Stimulated activated CD4-positive, alpha-beta T cell treated with anti-CD3 and anti-CD28 coated beads, Interleukin-2, amount 100 ng/mL, for 48 hours (primary cell): ENCODE data around the gene PKD1L1.

Experiments
- DNase-seq, 2 donors: peaks; one replicate each; pipeline ENCODE4 v3.0.0-alpha.2; 2020

PKD1L1 gene

DNA sequence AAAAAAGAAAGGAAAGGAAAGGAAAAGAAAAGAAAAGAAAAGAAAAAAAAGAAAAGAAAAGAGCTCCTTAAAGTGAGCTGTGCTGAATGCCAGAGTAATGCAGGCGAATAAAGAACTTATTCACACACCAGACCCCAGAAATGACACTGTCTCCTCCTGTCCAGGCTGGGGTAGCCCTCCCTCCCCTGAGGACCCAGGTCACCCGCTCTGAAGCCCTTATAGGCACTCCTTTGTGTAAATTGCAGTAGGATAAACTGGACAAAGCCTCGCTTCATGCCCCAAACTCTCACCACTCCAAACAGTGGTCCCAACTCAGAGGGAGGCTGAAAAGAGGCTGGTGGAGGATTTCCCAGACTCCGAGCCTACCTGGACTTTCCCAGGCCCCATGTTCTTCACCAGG, 46.3 kb downstream of the PKD1L1 start:
- no peak for DNase-seq

DNA sequence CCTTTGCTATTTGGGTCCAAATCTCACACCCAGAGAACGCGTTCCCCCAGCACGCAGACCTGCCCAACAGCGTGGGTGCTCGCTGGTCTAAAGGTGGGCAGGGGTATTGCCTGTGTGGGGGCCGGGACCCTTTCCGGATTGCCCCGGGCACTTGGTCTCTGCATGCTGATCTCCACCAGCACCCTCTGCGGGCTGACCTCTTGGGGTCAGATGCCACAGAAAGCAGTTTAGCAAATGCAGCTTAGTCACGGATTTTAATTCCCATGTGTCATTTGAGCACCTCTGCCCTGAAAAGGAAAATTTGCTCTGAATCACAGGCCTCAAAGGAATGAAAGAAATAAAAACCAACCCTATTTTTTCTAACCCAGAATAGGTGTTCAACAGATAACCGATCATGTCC, 46.7 kb downstream of the PKD1L1 start:
- DNase-seq = no peak

DNA sequence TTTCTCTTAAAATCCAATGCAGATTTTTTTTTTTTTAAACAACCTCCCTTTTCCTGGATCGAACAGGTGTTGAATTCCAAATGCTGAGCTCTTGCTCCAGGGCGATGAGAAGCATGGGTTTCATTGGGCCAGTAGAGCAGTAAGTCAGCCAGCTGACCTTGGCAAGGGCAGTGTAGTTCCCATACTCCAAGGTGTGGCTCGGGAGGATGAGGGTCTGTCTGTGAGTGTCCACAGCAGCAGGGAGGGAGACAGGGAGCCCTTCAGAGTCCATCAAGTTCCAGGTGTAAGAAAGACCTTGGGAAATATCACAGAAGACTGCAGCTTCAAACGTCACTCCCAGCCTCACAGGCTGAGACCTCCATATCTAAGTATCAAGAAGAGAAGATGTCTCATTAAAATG, 50.4 kb downstream of the PKD1L1 start:
- no peak for DNase-seq

DNA sequence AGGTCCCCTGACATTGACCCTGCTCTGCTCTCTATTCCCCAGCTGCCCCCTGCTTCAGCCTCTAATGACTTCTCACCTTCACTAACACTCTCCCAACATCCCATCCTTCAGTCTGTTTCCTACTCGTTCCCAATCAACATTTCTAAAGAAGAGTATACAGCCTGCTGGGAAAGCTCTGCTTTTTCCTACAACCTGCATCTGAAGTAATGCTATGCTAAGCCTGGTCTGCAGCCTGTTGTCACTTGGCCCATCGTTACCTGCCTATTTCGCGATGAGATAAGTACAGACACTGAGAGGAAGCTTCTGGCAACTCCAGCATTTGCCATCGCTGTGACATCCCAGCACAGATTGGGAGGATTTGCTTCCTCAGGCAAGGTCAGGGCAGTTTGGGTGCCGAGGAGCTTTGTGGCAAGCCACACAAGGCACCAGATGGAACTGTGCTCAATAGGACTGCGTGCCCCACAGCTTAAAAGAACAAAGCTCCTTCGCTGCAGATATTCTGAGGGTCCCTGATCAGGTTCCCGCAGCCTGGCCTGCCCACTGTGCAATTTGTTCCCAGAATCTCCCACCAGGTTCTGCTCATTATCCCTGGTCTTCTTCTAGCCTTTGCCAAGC, 51.4 kb downstream of the PKD1L1 start:
- DNase-seq = no peak

DNA sequence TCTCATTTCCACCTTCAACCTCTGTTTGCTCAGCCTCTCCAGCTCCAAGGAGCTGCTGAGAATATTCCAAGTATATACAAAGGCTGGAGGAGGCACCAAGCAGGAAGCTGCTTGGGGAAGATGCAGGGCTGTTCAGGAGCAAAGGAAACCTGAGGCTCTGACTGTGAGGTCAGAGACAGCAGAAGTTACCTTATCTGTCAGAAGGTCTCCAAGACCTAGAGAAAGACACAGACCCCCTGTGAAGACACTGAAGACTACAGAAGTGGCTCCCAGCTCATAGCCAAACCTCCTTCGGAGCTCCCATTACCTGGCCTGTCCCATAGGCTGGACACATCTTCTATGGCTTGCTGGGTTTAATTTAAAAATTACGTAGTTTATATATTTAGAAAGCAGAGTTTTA, 53.2 kb downstream of the PKD1L1 start:
- no peak for DNase-seq

DNA sequence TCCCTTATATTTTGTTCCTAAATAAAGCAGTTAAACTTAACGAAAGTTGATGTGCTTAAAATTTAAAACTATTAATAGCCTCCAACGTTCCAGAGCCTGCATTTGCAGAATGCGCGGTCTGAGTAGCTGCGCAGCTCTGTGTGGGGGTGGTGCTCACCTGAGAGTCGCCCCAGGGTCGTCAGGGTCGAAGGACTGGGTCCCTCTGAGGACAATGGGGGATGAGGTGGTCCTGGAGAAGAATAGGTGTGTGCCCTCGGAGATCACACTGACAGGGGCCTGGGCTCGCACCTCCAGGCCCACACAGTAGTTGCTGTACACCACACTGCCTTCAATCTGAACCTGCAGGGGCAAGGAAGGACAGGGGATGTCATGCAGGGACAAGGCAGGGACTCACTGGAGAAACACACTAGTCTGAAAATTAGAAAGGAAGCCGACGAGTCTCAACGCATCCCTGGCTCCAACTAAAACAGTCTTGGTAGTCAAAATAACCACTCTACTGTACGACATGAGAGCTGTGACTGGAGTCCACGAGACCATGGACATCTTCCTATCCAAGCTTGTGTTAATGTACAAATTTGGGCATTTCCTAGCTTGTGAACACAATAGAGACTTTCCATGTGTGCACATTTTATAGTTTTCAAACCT, 54.4 kb downstream of the PKD1L1 start:
- no peak for DNase-seq

DNA sequence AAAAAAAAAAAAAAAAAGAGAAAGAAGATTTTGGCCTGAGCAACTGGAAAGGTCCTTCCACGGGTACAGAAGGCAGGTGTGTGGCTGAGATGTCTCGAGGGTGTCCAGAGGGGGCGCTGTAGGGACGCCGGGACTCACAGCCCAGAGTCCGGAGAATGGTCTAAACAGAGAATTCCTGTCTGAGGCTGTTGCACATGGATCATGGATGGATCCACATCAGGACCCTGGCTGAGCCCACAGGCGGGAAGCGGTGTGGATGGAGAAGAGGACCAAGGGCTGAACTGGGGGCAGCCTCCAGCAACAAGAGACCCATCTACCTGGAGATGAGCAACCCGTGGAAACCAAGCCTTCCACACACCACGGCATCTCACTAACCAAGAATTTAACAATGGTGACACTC, 55.0 kb downstream of the PKD1L1 start:
- DNase-seq = peak in 1 of 2 donors; percentile 15

DNA sequence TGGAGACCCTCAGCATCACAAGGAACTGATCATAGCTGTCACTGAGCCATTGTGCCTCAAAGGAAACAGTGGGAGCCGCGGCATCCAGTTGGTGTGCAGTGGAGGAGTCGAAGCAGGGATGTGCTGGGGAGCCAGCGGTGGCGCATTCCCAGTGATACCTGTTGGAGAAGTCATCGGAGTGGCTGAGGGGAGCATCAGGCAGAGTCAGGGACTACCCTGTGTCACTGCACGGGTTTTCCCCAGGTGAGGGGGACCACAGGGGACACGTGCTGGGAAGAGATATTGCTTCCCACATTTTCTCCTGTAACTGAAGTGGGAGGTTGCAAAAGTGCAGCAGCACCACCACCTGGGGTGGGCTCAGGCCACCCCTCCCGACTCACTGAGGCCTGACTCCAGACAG, 57.7 kb downstream of the PKD1L1 start:
- DNase-seq = no peak

DNA sequence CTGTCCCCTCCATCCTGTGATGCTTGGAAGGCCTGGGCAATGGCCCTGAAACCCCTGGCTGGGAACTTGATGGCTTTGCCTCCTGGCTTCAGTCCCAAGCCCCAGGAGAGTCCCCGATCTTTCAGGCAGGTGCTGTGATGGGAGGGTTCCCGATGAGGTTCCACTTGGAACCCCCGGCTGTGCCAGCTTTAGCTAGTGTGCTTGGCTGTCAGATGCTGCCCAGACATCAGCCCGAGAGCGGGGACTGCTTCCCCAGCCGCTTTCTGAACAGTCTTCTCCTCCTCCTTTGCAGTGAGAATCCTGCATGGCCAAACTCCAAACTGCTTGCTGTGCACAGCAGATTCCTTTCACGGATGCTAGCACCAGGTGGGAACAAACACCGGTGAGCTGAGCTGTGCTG, 58.1 kb downstream of the PKD1L1 start:
- DNase-seq = no peak

DNA sequence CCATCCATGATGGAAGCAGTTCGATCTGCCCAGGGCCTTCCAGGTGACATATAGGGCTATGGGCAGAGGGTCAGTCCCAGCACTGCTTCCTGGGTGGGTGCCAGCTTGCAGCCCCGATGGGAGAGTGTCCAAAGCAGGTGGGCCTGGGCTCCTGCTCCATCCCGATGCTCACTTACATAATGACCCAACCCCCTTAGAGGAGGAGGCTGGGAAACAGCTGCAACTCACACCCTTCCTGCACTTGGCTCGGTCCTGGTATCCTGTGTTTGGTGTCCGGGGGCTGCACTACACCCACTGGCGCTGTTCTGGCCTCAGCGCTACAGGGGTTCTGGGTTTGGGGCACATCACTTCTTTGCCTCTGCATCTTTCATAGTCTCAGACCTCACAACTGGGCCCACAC, 58.5 kb downstream of the PKD1L1 start:
- DNase-seq = no peak

DNA sequence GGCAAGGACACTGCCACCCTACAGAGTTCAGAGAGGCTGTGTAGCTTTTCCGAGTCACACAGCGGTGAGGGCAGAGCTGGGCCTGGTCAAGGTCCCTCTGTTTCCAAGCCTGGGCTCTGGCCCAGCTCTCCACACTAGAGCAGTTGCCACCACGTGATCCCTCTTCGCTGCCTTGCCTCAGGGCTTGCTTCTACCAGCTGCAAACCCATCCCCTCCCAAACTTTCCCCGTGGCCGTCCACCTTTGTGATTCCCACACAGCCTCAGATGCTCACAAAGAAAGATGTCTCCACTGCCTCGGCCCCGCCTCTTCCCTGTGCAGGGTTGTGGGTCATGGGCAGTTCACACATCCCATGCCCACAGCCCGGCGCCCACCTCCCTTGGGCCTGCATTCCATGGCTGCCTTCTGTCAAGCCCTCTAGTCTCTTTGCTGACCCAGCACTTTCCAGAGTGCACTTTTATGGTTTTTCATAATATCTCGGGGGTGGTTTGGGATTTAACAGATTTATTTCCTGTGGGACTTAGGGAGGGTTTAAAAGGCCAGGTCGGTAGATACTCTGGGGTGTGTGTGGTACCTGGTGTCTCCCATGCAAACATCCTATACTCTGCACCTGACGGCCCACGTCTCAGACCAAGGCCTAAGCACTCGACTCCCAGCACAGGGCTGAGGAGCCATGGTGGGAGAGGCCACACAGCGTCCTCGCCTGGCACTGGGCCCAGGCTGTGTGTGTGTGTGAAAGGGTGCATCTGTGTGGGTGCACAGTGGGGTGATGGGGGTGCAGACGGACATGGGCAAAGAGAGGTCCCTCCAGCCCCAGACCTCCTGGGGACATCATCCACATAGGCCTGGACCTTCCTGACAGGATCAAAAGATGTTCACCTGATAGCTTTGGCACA, 59.6 kb downstream of the PKD1L1 start:
- no peak for DNase-seq

DNA sequence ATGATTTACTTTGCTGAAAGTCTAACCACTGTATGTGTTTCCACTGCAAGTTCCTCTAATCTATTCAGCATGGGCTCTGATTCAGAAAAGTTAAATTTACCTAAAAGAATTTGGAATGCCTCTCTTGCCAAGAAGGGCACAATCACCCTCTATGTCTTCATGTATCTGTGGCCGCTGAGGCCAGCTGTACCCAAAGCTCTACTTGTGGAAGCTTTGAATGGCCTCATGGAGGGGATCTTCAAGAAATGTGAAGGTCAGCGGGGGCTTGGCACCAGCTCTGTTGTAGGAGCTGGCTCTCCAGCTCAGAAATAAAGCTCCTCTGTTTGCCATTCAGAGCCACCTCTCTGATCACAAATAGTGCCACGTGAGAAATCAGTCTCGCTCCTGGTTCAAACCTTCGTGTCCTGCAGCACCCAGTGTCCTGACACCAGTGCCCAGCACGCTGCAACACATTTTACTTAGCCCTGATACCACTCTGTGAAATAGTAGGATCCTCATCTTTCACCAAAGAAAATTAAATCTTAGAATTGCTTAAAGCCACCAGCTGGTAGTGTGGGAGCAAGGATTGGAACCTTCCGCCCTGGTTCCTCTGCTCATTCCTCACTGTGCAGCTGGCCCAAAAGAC, 61.1 kb downstream of the PKD1L1 start:
- no peak for DNase-seq

DNA sequence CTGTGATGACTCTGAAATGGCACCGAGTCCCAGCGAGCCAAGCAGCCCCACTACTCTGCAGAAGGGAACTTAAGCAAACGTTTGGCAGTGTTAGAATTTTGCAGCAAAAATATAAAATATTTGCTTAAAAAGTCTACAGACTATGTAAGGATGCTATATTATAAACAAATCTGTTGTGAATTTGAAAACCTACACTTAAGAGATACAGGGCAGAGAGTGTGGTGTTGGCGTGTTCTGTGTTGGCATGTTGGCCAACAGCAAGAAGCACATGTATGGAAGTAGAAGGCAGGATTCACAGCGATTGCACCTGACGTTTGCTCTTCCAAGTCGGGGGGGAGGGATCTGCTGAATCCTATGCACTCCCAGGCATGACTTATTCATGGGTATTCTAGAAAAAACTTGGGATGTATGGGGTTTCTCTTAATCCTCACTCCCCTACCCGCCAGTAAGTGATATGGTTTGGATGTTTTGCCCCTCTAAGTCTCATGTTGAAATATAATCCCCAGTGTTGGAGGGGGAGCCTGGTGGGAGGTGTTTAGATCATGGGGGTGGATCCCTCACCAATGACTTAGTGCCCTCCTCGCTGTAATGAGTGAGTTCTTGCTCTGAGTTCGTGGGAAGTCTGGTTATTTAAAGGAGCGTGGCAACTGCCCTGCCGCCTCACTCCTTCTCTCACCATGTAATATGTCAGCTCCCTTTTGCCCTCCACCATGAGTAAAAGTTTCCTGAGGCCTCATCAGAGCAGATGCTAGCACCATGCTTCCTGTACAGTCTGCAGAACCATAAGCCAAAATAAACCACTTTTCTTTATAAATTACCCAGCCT, 62.1 kb downstream of the PKD1L1 start:
- no peak for DNase-seq

DNA sequence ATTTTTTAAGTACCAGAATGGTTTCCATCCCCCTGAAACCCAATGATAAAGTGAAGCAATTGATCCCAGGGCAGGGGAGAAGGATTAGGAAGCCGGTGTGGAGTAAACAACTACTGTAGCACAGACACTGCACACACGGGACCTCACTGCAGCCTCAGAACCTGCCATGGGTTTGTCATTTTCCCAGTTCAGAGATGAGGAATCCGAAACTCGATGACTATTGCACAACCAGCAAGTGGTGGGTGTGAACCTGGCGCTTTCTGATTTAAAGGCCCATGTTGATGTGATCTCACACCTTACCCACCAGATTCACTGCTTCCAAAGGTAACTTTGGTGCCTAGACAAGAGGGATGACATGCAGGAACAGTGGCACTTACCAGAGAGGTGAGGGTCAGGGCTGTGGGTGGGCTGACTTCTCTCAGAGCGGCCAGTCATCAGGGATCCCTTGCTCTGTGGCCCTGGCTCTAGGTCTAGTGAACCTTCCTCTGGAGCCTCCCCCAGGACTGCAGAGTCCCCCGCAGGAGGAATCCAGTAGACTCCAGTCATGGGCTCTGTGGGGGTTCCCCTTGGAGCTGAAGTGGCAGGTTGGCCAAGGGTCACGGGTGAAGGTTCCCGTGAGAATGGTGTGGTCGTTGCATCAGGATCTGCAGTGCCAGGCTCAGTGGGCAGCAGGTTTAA, 62.8 kb downstream of the PKD1L1 start:
- peak in 1 of 2 donors; percentile 12 for DNase-seq

DNA sequence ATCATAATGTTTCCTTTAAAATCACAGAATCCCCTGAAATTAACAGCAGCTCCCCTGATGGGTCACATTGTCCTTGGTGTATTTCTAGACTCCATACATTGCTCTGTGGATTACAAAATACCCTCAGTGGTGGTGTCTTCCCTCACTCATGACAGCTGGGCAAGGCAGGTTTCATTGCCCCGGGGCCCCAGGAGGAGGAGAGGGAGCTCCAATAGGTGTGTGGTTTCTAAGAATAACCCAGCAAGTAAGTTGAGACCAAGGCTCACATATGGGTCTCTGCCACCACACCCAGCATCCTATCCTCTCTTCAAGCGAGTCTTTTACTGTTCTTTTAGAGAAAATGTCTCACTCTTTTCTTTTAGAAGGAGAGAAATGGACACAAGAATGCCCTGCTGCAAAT, 63.6 kb downstream of the PKD1L1 start:
- DNase-seq = no peak

DNA sequence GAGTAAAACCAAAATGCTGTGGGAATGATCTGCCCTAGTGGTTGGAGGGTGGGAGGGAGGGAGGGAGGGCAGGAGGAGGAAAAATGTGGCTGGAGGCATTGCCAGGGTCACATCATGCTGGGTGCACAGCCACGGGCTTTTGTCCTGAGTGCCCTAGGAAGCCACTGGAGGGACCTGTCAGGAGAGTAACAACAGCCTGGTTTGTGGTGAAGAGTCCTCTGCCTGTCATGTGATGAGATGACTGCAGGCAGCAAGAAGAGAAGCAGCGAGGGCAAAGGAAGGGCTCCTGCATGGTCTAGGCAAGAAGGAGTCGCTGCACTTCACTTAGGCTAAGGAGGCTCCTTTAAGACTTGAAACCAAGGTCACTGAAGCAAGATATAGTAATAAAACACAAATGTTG, 65.6 kb downstream of the PKD1L1 start:
- DNase-seq = no peak

DNA sequence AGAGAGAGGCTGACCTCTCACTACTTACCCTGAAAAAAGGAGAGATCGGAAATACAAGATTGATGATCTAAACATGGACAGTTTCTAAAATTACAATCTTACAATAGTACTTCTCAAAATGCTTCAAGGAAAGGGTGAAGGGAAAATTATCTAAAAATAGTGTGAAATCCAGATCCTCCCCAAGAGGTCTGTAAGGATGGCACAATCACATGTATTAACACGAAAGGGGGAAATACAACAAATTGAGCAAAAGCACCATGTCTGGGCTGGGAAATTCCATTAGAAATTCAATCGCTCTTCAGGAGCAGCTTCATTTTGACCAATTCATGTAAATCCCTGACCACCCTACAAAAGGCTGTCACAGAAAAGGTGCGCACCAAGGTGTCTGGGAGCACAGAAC, 67.0 kb downstream of the PKD1L1 start:
- no peak for DNase-seq

DNA sequence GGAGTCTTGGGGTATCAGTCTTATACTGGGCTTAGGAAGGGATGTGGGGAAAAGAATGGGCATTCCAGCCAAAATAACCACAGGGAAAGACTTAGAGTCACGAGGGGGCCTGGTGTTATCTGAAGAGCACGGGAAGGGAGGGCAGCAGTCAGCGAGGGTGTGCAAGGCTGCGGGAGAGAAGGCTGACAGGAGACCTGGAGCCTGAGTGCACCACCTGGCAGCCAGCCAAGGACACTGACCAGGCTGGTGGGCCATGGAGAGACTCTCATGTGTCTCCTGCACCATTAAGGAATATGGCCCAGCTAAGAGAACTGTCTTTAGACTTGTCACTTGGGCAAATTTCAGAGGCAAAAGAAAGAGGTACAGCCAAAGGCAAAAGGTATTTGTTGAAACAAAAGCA, 69.6 kb downstream of the PKD1L1 start:
- no peak for DNase-seq

DNA sequence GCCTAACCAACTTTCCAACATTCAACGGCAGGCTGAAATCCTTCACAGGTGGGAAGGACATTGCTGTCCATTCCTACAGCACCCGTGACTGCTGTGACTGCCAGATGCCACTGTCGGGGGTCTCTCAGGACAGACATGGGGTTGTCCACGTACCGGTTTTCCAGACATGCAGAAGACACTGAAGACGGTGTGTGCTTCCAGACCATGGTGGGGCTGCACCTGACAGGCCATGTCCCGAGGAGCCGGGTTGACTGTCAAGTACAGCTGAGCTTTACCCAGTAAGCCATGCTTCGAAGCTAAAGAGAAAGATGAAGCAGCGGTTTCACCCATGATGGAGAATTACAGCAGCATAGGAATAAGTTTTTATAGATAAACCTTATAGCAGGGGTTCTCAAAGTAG, 70.9 kb downstream of the PKD1L1 start:
- DNase-seq = no peak

DNA sequence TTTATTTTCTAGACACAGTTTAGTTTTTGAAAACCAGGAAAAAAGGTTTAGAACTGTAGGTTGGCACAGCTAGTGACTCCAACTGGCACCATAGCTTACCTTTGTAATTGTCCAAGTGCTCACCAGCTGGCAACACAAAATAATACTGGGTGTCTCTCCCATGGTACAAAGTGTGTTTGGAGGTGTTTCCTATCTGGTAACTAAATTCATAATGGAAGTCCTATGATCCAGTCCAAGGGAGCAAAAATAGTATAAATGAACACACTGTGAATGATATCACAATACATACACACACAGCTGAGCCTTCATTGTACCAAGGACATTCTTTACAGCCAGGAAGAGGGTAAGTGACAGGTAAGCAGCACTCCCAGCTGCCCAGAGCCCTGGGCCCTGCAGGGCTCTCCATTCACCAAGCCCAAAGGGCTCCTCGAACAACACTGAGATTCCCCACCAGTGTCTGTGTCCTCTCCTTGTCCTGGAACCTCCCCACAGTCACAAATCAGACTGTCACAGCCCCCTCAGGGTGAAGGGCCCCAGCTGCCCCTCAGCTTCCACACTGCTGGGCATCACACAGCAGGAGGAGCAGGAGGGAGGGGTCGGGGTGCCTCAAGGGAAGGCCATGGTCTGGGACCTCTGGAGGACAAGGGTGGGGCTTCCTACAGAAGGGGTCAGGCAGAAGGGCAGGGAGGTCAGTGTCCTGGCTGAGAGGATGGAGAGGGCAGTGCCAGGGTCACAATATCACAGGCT, 72.1 kb downstream of the PKD1L1 start:
- DNase-seq = no peak

DNA sequence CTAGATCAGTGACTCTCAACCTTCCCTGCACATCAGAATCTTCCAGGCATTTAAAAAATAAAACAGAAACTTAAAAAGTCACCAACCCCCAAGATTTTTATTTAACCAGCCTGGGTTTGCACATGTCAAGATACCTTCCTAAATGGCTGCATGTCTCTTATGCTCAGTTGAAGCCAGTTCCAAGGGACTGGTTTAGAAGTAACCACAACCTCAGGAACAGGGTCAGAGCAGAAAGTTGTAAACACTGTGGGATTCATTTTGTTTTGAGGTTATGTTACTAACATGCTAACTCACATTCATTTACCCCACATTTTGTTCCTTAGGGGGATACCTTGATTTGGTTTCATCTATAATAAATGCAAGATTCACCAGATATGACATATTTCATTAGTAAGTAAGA, 72.9 kb downstream of the PKD1L1 start:
- DNase-seq = no peak
